Tibial nerve (tissue), 4 donors: ENCODE data around the gene AGAP3.

Source experiments
- CTCF ChIP-seq, 5 experiments: fragments of 200-600 bp in 3 of 5; fragments of 450-650 bp in 2 of 5; sonication (generic) in 3 of 5; IDR thresholded peaks; one replicate each; pipeline ENCODE4 v1.5.1; 2016 to 2019; ENCODE audit warnings: antibody characterized with exemption in 5 of 5, mild to moderate bottlenecking in 3 of 5, moderate library complexity in 2 of 5
- EP300 ChIP-seq, 2 donors: sonication (generic); formaldehyde crosslinking; IDR thresholded peaks; one replicate each; pipeline ENCODE4 v1.6.1; 2017; ENCODE audit warnings: antibody characterized with exemption in 2 of 2, mild to moderate bottlenecking in 1 of 2
- POLR2A ChIP-seq, 2 donors: fragments of 450-650 bp; IDR thresholded peaks; one replicate each; pipeline ENCODE4 v1.6.1; 2017; ENCODE audit warnings: antibody characterized with exemption in 2 of 2, mild to moderate bottlenecking in 2 of 2, moderate library complexity in 2 of 2

GRCh38 chr7:151173386-151174245 is 87.3 kb downstream of the AGAP3 start:
- no peak for TF ChIP-seq CTCF (IDR thresholded peaks at IDR 0.05)
- TF ChIP-seq POLR2A (IDR thresholded peaks at IDR 0.05) = no peak
- TF ChIP-seq EP300 (IDR thresholded peaks at IDR 0.05) = no peak
